Dendritic cell treated with granulocyte-macrophage colony-stimulating factor and Interleukin-4, amounts not matched to agents 40 ng/mL and 50 ng/mL, for 4 days (primary cell): ENCODE data around the gene GBP5.
"Not testable (repeated sequence)": the region's sequence is repeated elsewhere in the genome, so short reads cannot be mapped to it uniquely, and the experiment has no call there.

Experiments used
- H3K27ac Mint-ChIP-seq: one replicate; pipeline ENCODE4 v1.8.0; 2022; ENCODE audit warnings: mild to moderate bottlenecking, mixed read lengths
- H3K27me3 Mint-ChIP-seq: one replicate; pipeline ENCODE4 v1.8.0; 2022; ENCODE audit warnings: mild to moderate bottlenecking, mixed read lengths
- H3K36me3 Mint-ChIP-seq: one replicate; pipeline ENCODE4 v1.8.0; 2022; ENCODE audit warnings: low read depth, mixed read lengths
- H3K4me1 Mint-ChIP-seq: one replicate; pipeline ENCODE4 v1.8.0; 2022; ENCODE audit warnings: low read depth, mixed read lengths
- H3K4me3 Mint-ChIP-seq: one replicate; pipeline ENCODE4 v1.8.0; 2022; ENCODE audit warnings: mild to moderate bottlenecking, moderate library complexity, mixed read lengths
- H3K9me3 Mint-ChIP-seq: one replicate; pipeline ENCODE4 v1.8.0; 2022; ENCODE audit warnings: mixed read lengths
- intact Hi-C: fragments of 100-400 bp; cut with micrococcal nuclease; formaldehyde crosslinking; loops from one replicate; pipeline ENCODE4 v1.15.0; 2022

The GBP5 gene

GRCh38 chr1:89291276-89291675 lies 18.6 kb upstream of the GBP5 start:
- Mint-ChIP-seq H3K4me1 (peaks cover 33% of the 10 kb centered on the region), H3K27ac (no peak overlapping the region), H3K27me3 (no peaks in the 10 kb centered on the region), H3K4me3 (no peak overlapping the region), H3K36me3 (no peaks in the 10 kb centered on the region), H3K9me3 (peaks cover 15% of the 10 kb centered on the region)
- intact Hi-C loops, result no loop called here

GRCh38 chr1:89288051-89288340 lies 15.3 kb upstream of the GBP5 start:
- Mint-ChIP-seq H3K4me3 (no peak overlapping the region), H3K4me1 (peaks cover 38% of the 10 kb centered on the region), H3K27me3 (no peaks in the 10 kb centered on the region), H3K9me3 (peaks cover 16% of the 10 kb centered on the region), H3K36me3 (no peaks in the 10 kb centered on the region), H3K27ac (peak overlapping the region; percentile 77)
- intact Hi-C loops, result no loop called here

- H3K27ac Mint-ChIP-seq, result peak overlapping the region; percentile 77
- no peak overlapping the region for H3K4me3 Mint-ChIP-seq
- intact Hi-C loops, result no loop called here
- peaks cover 38% of the 10 kb centered on the region for H3K4me1 Mint-ChIP-seq
- no peaks in the 10 kb centered on the region for H3K27me3 Mint-ChIP-seq
- no peaks in the 10 kb centered on the region for H3K36me3 Mint-ChIP-seq
- H3K9me3 Mint-ChIP-seq, result peaks cover 10% of the 10 kb centered on the region
Measured at GRCh38 chr1:89287181-89288050, 14.8 kb upstream of the GBP5 start.

GRCh38 chr1:89286549-89287180 lies 14.0 kb upstream of the GBP5 start:
- peak overlapping the region; percentile 77 for H3K27ac Mint-ChIP-seq
- intact Hi-C loops, result no loop called here
- no peaks in the 10 kb centered on the region for H3K36me3 Mint-ChIP-seq
- no peaks in the 10 kb centered on the region for H3K27me3 Mint-ChIP-seq
- H3K4me1 Mint-ChIP-seq, result peaks cover 38% of the 10 kb centered on the region
- peaks cover 10% of the 10 kb centered on the region for H3K9me3 Mint-ChIP-seq
- peak overlapping the region; percentile 30 for H3K4me3 Mint-ChIP-seq

- intact Hi-C loops, result no loop called here
- Mint-ChIP-seq H3K36me3 (no peaks in the 10 kb centered on the region), H3K27ac (peak overlapping the region; percentile 77), H3K9me3 (peaks cover 10% of the 10 kb centered on the region), H3K27me3 (no peaks in the 10 kb centered on the region), H3K4me3 (no peak overlapping the region), H3K4me1 (peaks cover 38% of the 10 kb centered on the region)
Measured at GRCh38 chr1:89285745-89286380, 13.2 kb upstream of the GBP5 start.

- H3K9me3 Mint-ChIP-seq, intact Hi-C loops, H3K27me3 Mint-ChIP-seq, H3K36me3 Mint-ChIP-seq, H3K4me3 Mint-ChIP-seq, H3K27ac Mint-ChIP-seq: not testable (repeated sequence)
- H3K4me1 Mint-ChIP-seq, result peaks cover 38% of the 10 kb centered on the region
Measured at GRCh38 chr1:89284078-89284763, 11.6 kb upstream of the GBP5 start.

GRCh38 chr1:89280766-89281165 lies 8.1 kb upstream of the GBP5 start:
- H3K27me3 Mint-ChIP-seq, result no peaks in the 10 kb centered on the region
- peaks cover 10% of the 10 kb centered on the region for H3K9me3 Mint-ChIP-seq
- intact Hi-C loops, result no loop called here
- no peaks in the 10 kb centered on the region for H3K36me3 Mint-ChIP-seq
- no peak overlapping the region for H3K27ac Mint-ChIP-seq
- H3K4me3 Mint-ChIP-seq, result no peak overlapping the region
- H3K4me1 Mint-ChIP-seq, result peaks cover 6% of the 10 kb centered on the region

GRCh38 chr1:89279011-89279466 lies 6.4 kb upstream of the GBP5 start:
- Mint-ChIP-seq H3K4me3 (no peak overlapping the region), H3K4me1 (peaks cover 6% of the 10 kb centered on the region), H3K36me3 (no peaks in the 10 kb centered on the region), H3K27me3 (no peaks in the 10 kb centered on the region), H3K27ac (no peak overlapping the region), H3K9me3 (no peaks in the 10 kb centered on the region)
- intact Hi-C loops, result loop anchor here (5.0 kb wide), 1 partner anchor 277 kb away; no protein-coding TSS in a partner anchor

GRCh38 chr1:89277725-89278124 lies 5.1 kb upstream of the GBP5 start:
- Mint-ChIP-seq H3K9me3 (no peaks in the 10 kb centered on the region), H3K27ac (no peak overlapping the region), H3K4me1 (peaks cover 6% of the 10 kb centered on the region), H3K4me3 (no peak overlapping the region), H3K36me3 (peaks cover 5% of the 10 kb centered on the region), H3K27me3 (no peaks in the 10 kb centered on the region)
- intact Hi-C loops, result loop anchor here (5.0 kb wide), 1 partner anchor 275 kb away; no protein-coding TSS in a partner anchor

GRCh38 chr1:89276690-89277089 lies 4.0 kb upstream of the GBP5 start:
- H3K9me3 Mint-ChIP-seq, result no peaks in the 10 kb centered on the region
- no peak overlapping the region for H3K4me3 Mint-ChIP-seq
- intact Hi-C loops, result loop anchor here (5.0 kb wide), 1 partner anchor 274 kb away; no protein-coding TSS in a partner anchor
- no peaks in the 10 kb centered on the region for H3K27me3 Mint-ChIP-seq
- H3K36me3 Mint-ChIP-seq, result peaks cover 10% of the 10 kb centered on the region
- H3K27ac Mint-ChIP-seq, result no peak overlapping the region
- peaks cover 17% of the 10 kb centered on the region for H3K4me1 Mint-ChIP-seq

GRCh38 chr1:89274411-89274857 lies 1.8 kb upstream of the GBP5 start:
- intact Hi-C loops, result no loop called here
- Mint-ChIP-seq H3K36me3 (peaks cover 10% of the 10 kb centered on the region), H3K9me3 (no peaks in the 10 kb centered on the region), H3K27ac (peak overlapping the region; percentile 39), H3K4me3 (no peak overlapping the region), H3K27me3 (no peaks in the 10 kb centered on the region), H3K4me1 (peaks cover 24% of the 10 kb centered on the region)

- Mint-ChIP-seq H3K9me3 (no peaks in the 10 kb centered on the region), H3K4me3 (no peak overlapping the region), H3K27ac (no peak overlapping the region), H3K27me3 (no peaks in the 10 kb centered on the region), H3K4me1 (peaks cover 29% of the 10 kb centered on the region), H3K36me3 (peaks cover 16% of the 10 kb centered on the region)
- intact Hi-C loops, result no loop called here
Measured at GRCh38 chr1:89273324-89273778, 691 bp upstream of the GBP5 start.

- Mint-ChIP-seq H3K27ac (peak overlapping the region; percentile 9), H3K4me3 (peak overlapping the region; percentile 81), H3K9me3 (no peaks in the 10 kb centered on the region), H3K4me1 (peaks cover 29% of the 10 kb centered on the region), H3K27me3 (no peaks in the 10 kb centered on the region), H3K36me3 (peaks cover 29% of the 10 kb centered on the region)
- intact Hi-C loops, result no loop called here
Measured at GRCh38 chr1:89271341-89272015, 1.2 kb downstream of the GBP5 start.
